Vagina (tissue), 2 donors: ENCODE data around the gene TTLL3.

Experiments
- CTCF ChIP-seq, 3 experiments: fragments of 450-650 bp in 2 of 3; fragments of 200-600 bp in 1 of 3; sonication (generic) in 1 of 3; IDR thresholded peaks; one replicate each; pipeline ENCODE4 v1.5.1; 2017 to 2019; ENCODE audit warnings: antibody characterized with exemption in 3 of 3, mild to moderate bottlenecking in 2 of 3, moderate library complexity in 2 of 3
- POLR2A ChIP-seq, 2 donors: fragments of 450-650 bp; IDR thresholded peaks; one replicate each; pipeline ENCODE4 v1.6.1; 2017; ENCODE audit warnings: antibody characterized with exemption in 2 of 2, mild to moderate bottlenecking in 2 of 2, moderate library complexity in 2 of 2

- TF ChIP-seq CTCF (IDR thresholded peaks at IDR 0.05) (no peak), POLR2A (IDR thresholded peaks at IDR 0.05) (peak in 1 of 2 donors; percentile 77)
Measured at GRCh38 chr3:9769426-9770275, 40.4 kb upstream of the TTLL3 start, which contains the start of gene CAMK1.
